Activated CD4-positive, alpha-beta T cell treated with anti-CD3 and anti-CD28 coated beads, Interleukin-2, amount 10 ng/mL, durations not matched to agents 24 days and 14 days (primary cell): ENCODE measurements around the gene PGM2. TPM values are rescaled to one million over a fixed set of nuclear protein-coding genes. Genes with fewer than 3 reads are reported as not detected.

Experiments used
- DNase-seq: peaks from one replicate; pipeline ENCODE4 v3.0.0; 2022
- H3K27ac Mint-ChIP-seq: one replicate; pipeline ENCODE4 v1.8.0; 2022; ENCODE audit warnings: mild to moderate bottlenecking, mixed read lengths
- H3K27me3 Mint-ChIP-seq: one replicate; pipeline ENCODE4 v1.8.0; 2022; ENCODE audit warnings: mixed read lengths
- H3K36me3 Mint-ChIP-seq: one replicate; pipeline ENCODE4 v1.8.0; 2022; ENCODE audit warnings: low read depth, mild to moderate bottlenecking, mixed read lengths
- H3K4me1 Mint-ChIP-seq: one replicate; pipeline ENCODE4 v1.8.0; 2021; ENCODE audit warnings: mixed read lengths
- H3K4me3 Mint-ChIP-seq: one replicate; pipeline ENCODE4 v1.8.0; 2022; ENCODE audit warnings: mild to moderate bottlenecking, moderate library complexity, mixed read lengths
- H3K9me3 Mint-ChIP-seq: one replicate; pipeline ENCODE4 v1.8.0; 2021; ENCODE audit warnings: mixed read lengths
- intact Hi-C: fragments of 100-400 bp; cut with micrococcal nuclease; formaldehyde crosslinking; loops from one replicate; pipeline ENCODE4 v1.15.1; 2023
- total RNA-seq: library from RNA; stranded (reverse); gene quantifications from 2 replicates; pipeline ENCODE4 v1.2.3, GENCODE V29; 2022

Gene PGM2
- total RNA-seq, 1 donor from 2014 or later: 53.4 TPM

DNA sequence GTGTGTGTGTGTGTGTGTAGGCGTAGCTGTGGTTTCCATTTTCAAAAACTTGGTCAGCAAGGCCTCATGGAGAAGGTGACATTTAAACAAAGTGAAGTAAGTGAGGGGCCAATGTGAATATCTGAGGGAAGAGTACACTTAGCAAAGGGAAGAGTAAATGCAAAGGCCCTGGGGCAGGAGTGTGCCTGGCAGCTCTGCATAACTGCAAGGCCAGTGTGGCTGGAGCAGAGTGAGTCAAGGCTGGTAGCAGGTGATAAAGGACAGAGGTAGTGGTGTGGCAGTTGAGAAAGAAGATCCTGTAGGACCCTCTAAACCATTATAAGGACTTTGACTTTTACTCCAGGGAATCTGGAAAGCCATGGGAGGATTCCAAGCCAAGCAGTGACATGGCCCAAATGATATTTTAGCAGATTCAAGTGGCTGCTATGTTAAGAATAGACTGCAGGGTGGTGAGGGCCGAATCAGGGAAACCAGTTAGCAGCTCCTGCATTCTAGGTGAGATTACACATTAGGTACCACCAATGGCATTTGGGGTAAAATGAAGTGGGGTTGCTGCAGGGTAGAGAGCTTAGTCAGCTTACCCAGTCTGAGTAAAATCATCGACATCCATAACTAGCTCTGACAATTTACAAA, 58.5 kb downstream of the PGM2 start:
- no peak overlapping the region for H3K4me3 Mint-ChIP-seq
- H3K9me3 Mint-ChIP-seq: no peaks in the 10 kb centered on the region
- no peaks in the 10 kb centered on the region for H3K36me3 Mint-ChIP-seq
- no peak for DNase-seq
- intact Hi-C loops: no loop called here
- H3K27me3 Mint-ChIP-seq: peaks cover 13% of the 10 kb centered on the region
- peaks cover 27% of the 10 kb centered on the region for H3K4me1 Mint-ChIP-seq
- no peak overlapping the region for H3K27ac Mint-ChIP-seq

DNA sequence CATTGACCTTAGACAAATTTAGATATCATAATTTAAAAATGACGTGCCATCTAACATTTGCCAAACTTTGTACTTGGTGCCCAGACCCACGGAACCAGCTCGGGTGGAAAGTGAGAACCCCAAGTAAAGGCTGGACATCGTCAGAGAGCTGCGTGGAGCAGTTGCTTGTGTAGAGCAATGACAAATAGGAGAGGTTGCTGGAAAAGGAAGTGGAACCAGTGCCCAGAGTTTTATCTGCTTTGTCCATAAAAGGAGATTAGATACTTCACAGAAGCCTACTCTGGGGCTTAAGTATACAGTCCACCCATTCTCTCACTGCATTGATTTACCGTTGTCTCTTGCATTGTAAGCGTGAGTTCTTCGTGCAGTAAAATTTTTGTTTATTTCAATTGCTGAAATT, 59.0 kb downstream of the PGM2 start:
- peaks cover 27% of the 10 kb centered on the region for H3K4me1 Mint-ChIP-seq
- intact Hi-C loops: no loop called here
- H3K36me3 Mint-ChIP-seq: no peaks in the 10 kb centered on the region
- no peaks in the 10 kb centered on the region for H3K9me3 Mint-ChIP-seq
- peaks cover 13% of the 10 kb centered on the region for H3K27me3 Mint-ChIP-seq
- no peak overlapping the region for H3K27ac Mint-ChIP-seq
- H3K4me3 Mint-ChIP-seq: no peak overlapping the region
- no peak for DNase-seq

DNA sequence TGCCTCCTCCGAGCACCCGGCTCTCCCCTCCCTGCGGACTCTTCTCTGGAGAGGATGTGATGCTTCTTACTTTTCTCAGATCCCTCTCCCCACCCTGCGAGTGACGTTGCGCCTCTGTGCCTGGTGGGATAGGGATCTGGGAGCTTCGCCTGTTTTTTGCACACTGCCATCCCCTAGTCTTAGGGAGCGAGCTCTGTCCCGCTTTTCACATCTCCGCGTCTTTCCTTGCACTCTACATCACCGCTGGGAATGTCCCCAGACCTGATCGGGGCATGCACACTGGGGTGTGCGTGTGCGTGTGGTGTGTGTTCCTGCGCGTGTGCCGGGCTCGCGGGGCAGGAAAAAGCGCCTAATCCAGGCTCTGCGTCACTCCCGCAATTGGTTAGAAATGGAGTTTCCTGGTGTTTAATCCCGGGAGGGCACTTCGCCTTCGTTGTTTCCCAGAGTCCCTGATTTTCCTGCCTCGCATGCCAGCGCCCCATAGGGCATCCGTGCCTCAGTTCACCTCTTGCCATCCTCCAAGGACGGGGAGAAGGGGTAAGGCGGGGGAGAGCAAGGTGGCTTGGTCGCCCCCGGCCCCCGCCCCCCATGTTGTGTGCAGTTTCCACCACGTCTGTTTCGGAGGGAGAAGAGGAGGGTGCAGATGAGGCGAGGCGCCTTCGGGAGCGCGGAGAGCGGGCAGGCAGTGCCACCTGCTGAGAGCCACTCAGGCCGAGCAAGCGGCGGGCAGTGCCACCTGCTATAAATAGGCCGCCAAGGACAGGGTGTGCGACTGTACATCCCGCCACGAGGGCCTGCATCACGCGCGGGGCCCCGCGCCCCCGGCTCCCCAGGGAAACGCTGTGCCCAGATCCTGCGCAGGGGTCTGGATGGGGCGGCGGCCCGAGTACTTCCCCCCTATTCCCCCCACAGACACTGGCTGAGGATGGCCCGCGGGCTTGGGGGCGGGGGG, 63.6 kb downstream of the PGM2 start:
- intact Hi-C loops: loop anchor here (2.0 to 5.0 kb wide), 6 partner anchors 17 to 1568 kb away; partner anchors contain the start of gene TMEM156
- DNase-seq: peak; percentile 65
- H3K36me3 Mint-ChIP-seq: peaks cover 5% of the 10 kb centered on the region
- H3K27ac Mint-ChIP-seq: peak overlapping the region; percentile 17
- peak overlapping the region; percentile 71 for H3K4me3 Mint-ChIP-seq
- H3K27me3 Mint-ChIP-seq: peaks cover 2% of the 10 kb centered on the region
- H3K4me1 Mint-ChIP-seq: peaks cover 36% of the 10 kb centered on the region
- no peaks in the 10 kb centered on the region for H3K9me3 Mint-ChIP-seq

- peaks cover 39% of the 10 kb centered on the region for H3K4me1 Mint-ChIP-seq
- intact Hi-C loops: loop anchor here (1.0 to 5.0 kb wide), 12 partner anchors 18 to 1569 kb away; partner anchors contain the start of genes PGM2, RELL1 and TMEM156
- peak; percentile 86 for DNase-seq
- peak within 1 kb of the TSS; percentile 90 for H3K4me3 Mint-ChIP-seq
- peaks cover 2% of the 10 kb centered on the region for H3K27me3 Mint-ChIP-seq
- peaks cover 10% of the 10 kb centered on the region for H3K36me3 Mint-ChIP-seq
- H3K27ac Mint-ChIP-seq: peak within 1 kb of the TSS; percentile 95
- H3K9me3 Mint-ChIP-seq: no peaks in the 10 kb centered on the region
Measured at GRCh38 chr4:37890801-37891259, 64.3 kb downstream of the PGM2 start, which contains the start of gene TBC1D1. Gene TBC1D1 (plus strand): TSS chr4:37891084. CDS start chr4:37902096, 11,012 bp downstream.

- intact Hi-C loops: loop anchor here (1.0 to 5.0 kb wide), 13 partner anchors 19 to 1569 kb away; partner anchors contain the start of genes PGM2, RELL1 and TMEM156
- Mint-ChIP-seq H3K4me3 (peak overlapping the region; percentile 90), H3K9me3 (no peaks in the 10 kb centered on the region), H3K36me3 (peaks cover 14% of the 10 kb centered on the region), H3K27ac (peak overlapping the region; percentile 95), H3K27me3 (peaks cover 2% of the 10 kb centered on the region), H3K4me1 (peaks cover 42% of the 10 kb centered on the region)
- peak; percentile 90 for DNase-seq
Measured at GRCh38 chr4:37891260-37892159, 65.0 kb downstream of the PGM2 start.

- peaks cover 41% of the 10 kb centered on the region for H3K4me1 Mint-ChIP-seq
- no peaks in the 10 kb centered on the region for H3K27me3 Mint-ChIP-seq
- peak overlapping the region; percentile 90 for H3K4me3 Mint-ChIP-seq
- H3K27ac Mint-ChIP-seq: peak overlapping the region; percentile 95
- H3K9me3 Mint-ChIP-seq: no peaks in the 10 kb centered on the region
- intact Hi-C loops: loop anchor here (2.0 to 5.0 kb wide), 5 partner anchors 36 to 1570 kb away; partner anchors contain the start of gene TMEM156
- peak; percentile 83 for DNase-seq
- peaks cover 14% of the 10 kb centered on the region for H3K36me3 Mint-ChIP-seq
Measured at GRCh38 chr4:37892641-37893040, 66.2 kb downstream of the PGM2 start.

- intact Hi-C loops: loop anchor here (2.0 to 5.0 kb wide), 5 partner anchors 36 to 1571 kb away; partner anchors contain the start of gene TMEM156
- H3K4me3 Mint-ChIP-seq: peak overlapping the region; percentile 90
- peaks cover 14% of the 10 kb centered on the region for H3K36me3 Mint-ChIP-seq
- no peaks in the 10 kb centered on the region for H3K9me3 Mint-ChIP-seq
- H3K27ac Mint-ChIP-seq: peak overlapping the region; percentile 95
- H3K4me1 Mint-ChIP-seq: peaks cover 41% of the 10 kb centered on the region
- no peak for DNase-seq
- H3K27me3 Mint-ChIP-seq: no peaks in the 10 kb centered on the region
Measured at GRCh38 chr4:37893164-37893563, 66.7 kb downstream of the PGM2 start.

DNA sequence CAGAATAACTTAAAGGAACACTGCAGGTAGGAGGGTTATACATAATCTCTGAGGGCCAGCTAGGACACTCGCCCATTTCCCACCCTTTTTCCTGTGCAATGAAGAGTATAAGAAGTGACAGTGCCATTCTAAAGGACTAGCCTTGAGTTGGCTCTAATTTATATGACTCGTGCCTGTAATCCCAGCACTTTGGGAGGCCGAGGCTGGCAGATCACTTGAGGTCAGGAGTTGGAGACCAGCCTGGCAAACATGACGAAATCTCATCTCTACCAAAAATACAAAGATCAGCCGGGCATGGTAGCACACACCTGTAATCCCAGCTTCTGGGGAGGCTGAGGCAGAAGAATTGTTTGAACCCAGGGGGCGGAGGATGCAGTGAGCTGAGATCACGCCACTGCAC, 68.8 kb downstream of the PGM2 start:
- no peaks in the 10 kb centered on the region for H3K27me3 Mint-ChIP-seq
- peaks cover 24% of the 10 kb centered on the region for H3K36me3 Mint-ChIP-seq
- no peak for DNase-seq
- intact Hi-C loops: no loop called here
- peaks cover 36% of the 10 kb centered on the region for H3K4me1 Mint-ChIP-seq
- H3K4me3 Mint-ChIP-seq: no peak overlapping the region
- no peak overlapping the region for H3K27ac Mint-ChIP-seq
- no peaks in the 10 kb centered on the region for H3K9me3 Mint-ChIP-seq

DNA sequence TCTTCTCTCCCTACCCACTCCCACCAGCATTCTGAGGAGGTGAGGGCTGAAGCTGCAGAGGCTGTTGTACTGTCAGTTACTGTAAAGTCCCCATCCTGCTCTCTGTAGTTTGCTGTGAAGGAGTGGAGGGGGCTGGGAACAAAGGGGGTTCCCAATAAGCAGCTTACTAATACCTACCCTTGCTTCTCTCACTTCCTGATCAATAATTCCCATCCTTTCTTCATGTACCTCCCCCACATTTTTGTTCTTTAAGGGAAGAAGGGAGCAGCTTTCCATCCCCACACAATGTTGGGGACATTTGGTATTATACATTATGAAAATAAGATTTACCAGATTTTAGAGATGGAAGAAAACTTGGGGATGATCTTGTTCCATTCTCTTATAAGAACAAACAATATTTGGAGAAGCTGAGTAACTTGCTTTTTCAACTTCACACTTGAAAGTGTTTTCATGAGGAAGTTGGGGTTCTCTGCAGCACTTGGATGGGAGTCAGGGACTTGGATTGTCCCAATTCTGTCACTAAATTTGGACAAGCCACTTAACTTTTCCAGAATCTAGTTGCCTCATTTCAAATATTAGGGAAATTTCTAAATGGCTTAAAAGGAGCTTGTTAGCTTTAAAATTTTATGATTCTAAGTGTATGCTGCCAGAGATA, 69.8 kb downstream of the PGM2 start:
- no peak overlapping the region for H3K27ac Mint-ChIP-seq
- H3K36me3 Mint-ChIP-seq: peaks cover 27% of the 10 kb centered on the region
- no peak for DNase-seq
- intact Hi-C loops: no loop called here
- no peak overlapping the region for H3K4me3 Mint-ChIP-seq
- H3K9me3 Mint-ChIP-seq: no peaks in the 10 kb centered on the region
- H3K4me1 Mint-ChIP-seq: peaks cover 36% of the 10 kb centered on the region
- no peaks in the 10 kb centered on the region for H3K27me3 Mint-ChIP-seq

DNA sequence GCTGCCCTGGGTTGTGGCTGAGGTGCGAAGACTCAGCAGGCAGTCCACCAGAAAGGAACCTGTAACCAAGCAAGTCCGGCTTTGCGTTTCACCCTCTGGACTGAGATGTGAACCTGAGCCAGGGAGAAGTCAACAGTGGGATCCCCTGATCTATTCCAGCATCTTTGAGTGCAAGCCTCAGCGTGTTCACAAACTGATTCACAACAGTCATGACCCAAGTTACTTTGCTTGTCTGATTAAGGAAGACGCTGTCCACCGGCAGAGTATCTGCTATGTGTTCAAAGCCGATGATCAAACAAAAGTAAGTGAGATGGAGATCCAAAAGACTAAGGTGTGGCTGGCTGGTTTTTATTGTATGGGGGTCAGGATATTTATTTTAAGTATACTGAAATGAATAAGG, 75.7 kb downstream of the PGM2 start:
- intact Hi-C loops: no loop called here
- DNase-seq: no peak
- Mint-ChIP-seq H3K27ac (no peak overlapping the region), H3K4me1 (peaks cover 12% of the 10 kb centered on the region), H3K4me3 (no peak overlapping the region), H3K36me3 (peaks cover 36% of the 10 kb centered on the region), H3K9me3 (no peaks in the 10 kb centered on the region), H3K27me3 (no peaks in the 10 kb centered on the region)

- intact Hi-C loops: no loop called here
- peaks cover 41% of the 10 kb centered on the region for H3K36me3 Mint-ChIP-seq
- DNase-seq: no peak
- no peak overlapping the region for H3K4me3 Mint-ChIP-seq
- H3K9me3 Mint-ChIP-seq: no peaks in the 10 kb centered on the region
- peaks cover 11% of the 10 kb centered on the region for H3K4me1 Mint-ChIP-seq
- no peak overlapping the region for H3K27ac Mint-ChIP-seq
- H3K27me3 Mint-ChIP-seq: no peaks in the 10 kb centered on the region
Measured at GRCh38 chr4:37902738-37903693, 76.5 kb downstream of the PGM2 start.

- no peaks in the 10 kb centered on the region for H3K27me3 Mint-ChIP-seq
- intact Hi-C loops: no loop called here
- no peak for DNase-seq
- H3K9me3 Mint-ChIP-seq: no peaks in the 10 kb centered on the region
- H3K36me3 Mint-ChIP-seq: peaks cover 40% of the 10 kb centered on the region
- no peak overlapping the region for H3K4me3 Mint-ChIP-seq
- H3K27ac Mint-ChIP-seq: no peak overlapping the region
- H3K4me1 Mint-ChIP-seq: peaks cover 9% of the 10 kb centered on the region
Measured at GRCh38 chr4:37903901-37904300, 77.4 kb downstream of the PGM2 start.
